Left ventricle myocardium inferior (tissue), 1 donor: Measurements from ENCODE around the gene TBC1D22A. TPM values are rescaled to one million over a fixed set of nuclear protein-coding genes. Genes with fewer than 3 reads are reported as not detected.

Experiments used
- DNase-seq: peaks from one replicate; pipeline ENCODE4 v3.0.0-alpha.2; 2020
- H3K27ac ChIP-seq: fragments of 200-600 bp; replicated peaks from 2 replicates; pipeline ENCODE4 v1.8.0; 2021
- H3K27me3 ChIP-seq: fragments of 200-600 bp; 2 replicates; pipeline ENCODE4 v1.8.0; 2021; ENCODE audit warnings: low read depth
- H3K36me3 ChIP-seq: fragments of 200-600 bp; 2 replicates; pipeline ENCODE4 v1.8.0; 2021
- H3K4me1 ChIP-seq: fragments of 200-600 bp; 2 replicates; pipeline ENCODE4 v1.8.0; 2021
- H3K4me3 ChIP-seq: fragments of 200-600 bp; 2 replicates; pipeline ENCODE4 v1.8.0; 2021; ENCODE audit warnings: mild to moderate bottlenecking, moderate library complexity
- H3K9me3 ChIP-seq: fragments of 200-600 bp; replicated peaks from 2 replicates; pipeline ENCODE4 v1.8.0; 2021
- intact Hi-C: fragments of 100-400 bp; cut with micrococcal nuclease; formaldehyde crosslinking; loops from one replicate; pipeline ENCODE4 v1.11.0; 2022
- total RNA-seq: library from RNA; stranded (reverse); fragmentation: NEBNext Ultra II Directional; extraction: Animal tissue kit (Norgen Biotek cat#: 25700); gene quantifications from one replicate; pipeline ENCODE4 v1.2.1, GENCODE V29; 2021
- TF ChIP-seq, protein P1 (sequence below): fragments of 200-600 bp; IDR thresholded peaks from 2 replicates; pipeline ENCODE4 v1.8.0; 2021; ENCODE audit warnings: antibody characterized with exemption, mild to moderate bottlenecking, borderline replicate concordance
- donor health status: DM: no; HTN: yes; CAD: no; lungs with severe emphysema.

The TBC1D22A gene
- total RNA-seq, 1 donor from 2014 or later, result 16.2 TPM

DNA sequence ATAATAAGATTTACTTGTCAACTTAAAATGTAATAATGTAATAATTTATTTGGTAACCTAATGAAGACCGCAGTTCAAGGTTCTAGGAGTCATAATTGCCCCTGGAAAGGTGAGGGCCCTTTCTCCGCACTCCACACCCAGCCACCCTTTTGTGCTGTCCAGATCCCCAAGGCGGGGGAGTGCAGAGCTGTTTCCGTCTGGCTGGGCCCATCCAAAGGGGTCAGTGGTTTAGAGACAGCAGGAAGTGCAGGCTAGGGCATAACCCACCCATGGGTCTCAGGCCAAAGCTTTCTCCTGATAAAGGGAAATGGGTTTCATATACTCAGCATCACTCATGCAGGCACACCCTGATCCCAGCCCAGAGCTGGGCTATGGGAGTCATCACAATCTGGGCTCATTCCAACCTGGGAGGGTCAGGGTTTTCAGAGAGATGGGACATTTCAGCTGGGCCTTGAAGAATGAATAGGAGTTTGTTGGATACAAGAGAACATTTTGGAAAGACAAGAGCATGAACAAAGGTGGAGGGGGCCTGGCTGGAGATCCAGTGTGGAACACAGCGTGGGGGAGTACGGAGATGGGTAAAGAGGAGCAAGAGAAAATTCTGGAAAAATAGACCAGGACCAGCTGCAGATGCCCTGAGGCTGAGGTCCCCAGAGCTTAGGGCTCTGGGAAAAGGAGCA, 432.2 kb downstream of the TBC1D22A start:
- intact Hi-C loops, result no loop called here

DNA sequence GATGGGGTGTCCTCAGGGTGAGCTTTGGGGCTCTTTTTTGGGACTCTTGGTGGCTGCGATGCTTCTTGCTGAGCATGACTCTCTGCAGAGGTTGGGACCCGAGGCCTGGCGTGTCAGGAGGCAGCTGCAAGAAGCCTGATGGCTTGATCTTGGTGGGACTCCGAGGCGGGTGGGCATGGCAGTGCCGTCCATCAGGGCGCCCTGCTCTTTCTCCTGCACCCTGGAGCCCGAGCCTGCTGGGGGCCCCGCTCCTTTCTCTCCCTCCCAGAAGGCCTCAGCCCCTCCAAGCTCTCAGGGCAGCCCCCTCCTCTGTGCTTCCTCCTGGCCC, 432.7 kb downstream of the TBC1D22A start:
- no peak overlapping the region for H3K27ac ChIP-seq
- TF ChIP-seq, protein P1, sequence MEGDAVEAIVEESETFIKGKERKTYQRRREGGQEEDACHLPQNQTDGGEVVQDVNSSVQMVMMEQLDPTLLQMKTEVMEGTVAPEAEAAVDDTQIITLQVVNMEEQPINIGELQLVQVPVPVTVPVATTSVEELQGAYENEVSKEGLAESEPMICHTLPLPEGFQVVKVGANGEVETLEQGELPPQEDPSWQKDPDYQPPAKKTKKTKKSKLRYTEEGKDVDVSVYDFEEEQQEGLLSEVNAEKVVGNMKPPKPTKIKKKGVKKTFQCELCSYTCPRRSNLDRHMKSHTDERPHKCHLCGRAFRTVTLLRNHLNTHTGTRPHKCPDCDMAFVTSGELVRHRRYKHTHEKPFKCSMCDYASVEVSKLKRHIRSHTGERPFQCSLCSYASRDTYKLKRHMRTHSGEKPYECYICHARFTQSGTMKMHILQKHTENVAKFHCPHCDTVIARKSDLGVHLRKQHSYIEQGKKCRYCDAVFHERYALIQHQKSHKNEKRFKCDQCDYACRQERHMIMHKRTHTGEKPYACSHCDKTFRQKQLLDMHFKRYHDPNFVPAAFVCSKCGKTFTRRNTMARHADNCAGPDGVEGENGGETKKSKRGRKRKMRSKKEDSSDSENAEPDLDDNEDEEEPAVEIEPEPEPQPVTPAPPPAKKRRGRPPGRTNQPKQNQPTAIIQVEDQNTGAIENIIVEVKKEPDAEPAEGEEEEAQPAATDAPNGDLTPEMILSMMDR, result no peak
- H3K9me3 ChIP-seq, result no peaks in the 10 kb centered on the region
- peaks cover 34% of the 10 kb centered on the region for H3K27me3 ChIP-seq
- H3K4me3 ChIP-seq, result no peak overlapping the region
- no peaks in the 10 kb centered on the region for H3K4me1 ChIP-seq
- no peak for DNase-seq
- no peaks in the 10 kb centered on the region for H3K36me3 ChIP-seq
- intact Hi-C loops, result no loop called here

More for the DNA sequence above, 432.2 kb downstream of the TBC1D22A start:
- H3K4me1 ChIP-seq, result no peaks in the 10 kb centered on the region
- H3K27ac ChIP-seq, result no peak overlapping the region
- H3K4me3 ChIP-seq, result no peak overlapping the region
- H3K36me3 ChIP-seq, result no peaks in the 10 kb centered on the region
- H3K27me3 ChIP-seq, result peaks cover 29% of the 10 kb centered on the region
- DNase-seq, result no peak
- TF ChIP-seq, protein P1, result no peak
- no peaks in the 10 kb centered on the region for H3K9me3 ChIP-seq

DNA sequence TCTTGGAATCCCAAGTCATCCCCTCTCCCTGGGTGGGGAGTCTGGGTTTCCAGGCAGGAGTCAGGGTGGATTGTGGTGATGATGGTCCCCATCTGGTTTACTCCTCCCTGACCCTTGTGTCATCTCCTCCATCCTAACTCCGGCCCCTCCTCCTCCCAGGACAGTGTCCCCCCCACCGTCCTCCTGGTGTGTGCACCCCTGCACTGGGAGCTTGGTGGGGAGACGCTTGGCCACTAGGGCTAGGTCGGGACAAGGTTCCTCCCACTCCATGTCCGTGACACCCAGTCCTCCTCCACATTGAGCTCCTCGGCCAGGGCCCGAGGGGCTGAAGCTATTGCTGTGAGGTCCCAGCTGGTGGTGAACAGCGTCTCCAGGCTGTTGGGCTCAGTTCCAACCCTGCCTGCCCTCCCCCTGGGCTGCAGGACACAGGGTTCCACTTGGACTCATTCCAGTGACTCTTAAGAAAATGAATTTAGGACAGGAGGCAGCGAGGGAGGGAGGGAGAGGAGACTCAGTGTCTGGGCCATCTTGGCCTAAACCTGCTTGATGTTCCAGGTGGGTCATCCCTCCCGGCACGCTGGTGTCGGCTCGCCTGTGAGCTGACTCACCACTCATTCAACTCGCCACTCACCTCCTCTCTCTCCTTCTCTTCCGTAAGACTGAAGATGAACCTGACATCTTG, 433.2 kb downstream of the TBC1D22A start:
- no peak for DNase-seq
- Histone ChIP-seq H3K9me3 (no peaks in the 10 kb centered on the region), H3K36me3 (no peaks in the 10 kb centered on the region), H3K4me3 (no peak overlapping the region), H3K27me3 (peaks cover 39% of the 10 kb centered on the region), H3K27ac (no peak overlapping the region), H3K4me1 (no peaks in the 10 kb centered on the region)
- intact Hi-C loops, result no loop called here
- TF ChIP-seq, protein P1, result no peak

DNA sequence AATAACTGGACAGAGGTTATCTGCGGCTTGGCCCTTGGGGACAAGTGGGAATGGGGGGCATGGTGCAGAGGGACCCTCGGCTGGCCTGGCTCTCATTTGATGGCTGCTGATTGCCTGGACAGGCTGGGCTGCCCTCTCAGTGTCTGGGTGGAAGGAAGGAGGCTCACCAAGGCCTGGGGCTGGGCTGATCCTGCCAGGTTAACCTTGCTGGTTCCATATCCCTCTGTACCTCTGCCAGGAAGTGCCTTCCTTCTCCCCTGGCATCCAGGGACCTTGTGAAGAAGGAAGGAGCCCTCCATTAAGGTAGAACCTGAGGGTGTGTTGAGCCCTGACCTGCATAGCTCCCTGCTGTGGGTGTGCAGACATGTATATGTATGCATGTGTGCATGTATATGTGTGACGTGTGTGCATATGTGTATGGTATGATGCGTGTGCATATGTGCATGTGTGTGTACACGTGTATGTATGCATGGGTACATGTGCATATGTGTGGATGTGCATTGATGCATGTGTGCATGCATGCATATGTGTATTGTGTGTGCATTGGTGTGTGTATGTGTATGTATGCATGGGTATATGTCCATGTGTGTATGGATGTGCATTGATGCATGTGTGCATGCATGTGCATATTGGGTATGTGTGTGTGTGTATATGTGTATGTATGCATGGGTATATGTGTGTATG, 433.9 kb downstream of the TBC1D22A start:
- intact Hi-C loops, result no loop called here
- Histone ChIP-seq H3K4me3 (no peak overlapping the region), H3K9me3 (no peaks in the 10 kb centered on the region)

More for the DNA sequence above, 433.9 kb downstream of the TBC1D22A start:
- Histone ChIP-seq H3K27ac (no peak overlapping the region), H3K4me1 (no peaks in the 10 kb centered on the region), H3K27me3 (peaks cover 46% of the 10 kb centered on the region), H3K36me3 (no peaks in the 10 kb centered on the region)
- no peak for DNase-seq
- TF ChIP-seq, protein P1, result no peak
